Loucy (cell line): ENCODE measurements around the gene STYXL2.

Experiments
- H2AFZ ChIP-seq: fragments of 200-600 bp; sonication (generic); 2 replicates; pipeline ENCODE4 v1.6.0; 2016; ENCODE audit warnings: antibody characterized with exemption, mild to moderate bottlenecking, low read length, moderate library complexity
- H3F3A ChIP-seq: fragments of 200-600 bp; 2 replicates; pipeline ENCODE4 v1.6.0; 2016; ENCODE audit warnings: antibody characterized with exemption, low read depth, mild to moderate bottlenecking
- H3K27me3 ChIP-seq: fragments of 200-600 bp; sonication (generic); 2 replicates; pipeline ENCODE4 v1.6.1; 2014; ENCODE audit warnings: low read length, mild to moderate bottlenecking; ENCODE audit not compliant: insufficient read depth, poor library complexity, severe bottlenecking
- H3K36me3 ChIP-seq: fragments of 200-600 bp; sonication (generic); 2 replicates; pipeline ENCODE4 v1.6.1; 2016; ENCODE audit warnings: low read length; ENCODE audit not compliant: insufficient read depth
- H3K4me1 ChIP-seq: fragments of 200-600 bp; sonication (generic); 2 replicates; pipeline ENCODE4 v1.5.1; 2014; ENCODE audit warnings: low read length, mild to moderate bottlenecking; ENCODE audit not compliant: insufficient read depth, poor library complexity, severe bottlenecking
- H3K4me2 ChIP-seq: fragments of 200-600 bp; sonication (generic); 2 replicates; pipeline ENCODE4 v1.6.0; 2014; ENCODE audit warnings: antibody characterized with exemption, low read length, low read depth, mild to moderate bottlenecking; ENCODE audit not compliant: poor library complexity, severe bottlenecking
- H3K4me3 ChIP-seq: fragments of 200-600 bp; sonication (generic); 2 replicates; pipeline ENCODE4 v1.5.1; 2014; ENCODE audit warnings: low read length, mild to moderate bottlenecking, mixed read lengths; ENCODE audit not compliant: poor library complexity, severe bottlenecking
- H3K79me2 ChIP-seq: fragments of 200-600 bp; sonication (generic); 2 replicates; pipeline ENCODE4 v1.6.1; 2014; ENCODE audit warnings: low read length; ENCODE audit not compliant: insufficient read depth
- H3K9ac ChIP-seq: fragments of 200-600 bp; sonication (generic); 2 replicates; pipeline ENCODE4 v1.6.0; 2014; ENCODE audit warnings: mild to moderate bottlenecking, low read depth, low read length, moderate library complexity; ENCODE audit not compliant: poor library complexity, severe bottlenecking
- H3K9me2 ChIP-seq: fragments of 200-600 bp; sonication (generic); replicated peaks from 2 replicates; pipeline ENCODE4 v1.6.1; 2016; ENCODE audit warnings: low read depth, low read length, mixed read lengths
- H3K9me3 ChIP-seq: fragments of 200-600 bp; sonication (generic); 2 replicates; pipeline ENCODE4 v1.6.1; 2014; ENCODE audit warnings: mild to moderate bottlenecking, antibody characterized with exemption, low read length, low read depth; ENCODE audit not compliant: insufficient read depth
- H4K20me1 ChIP-seq: fragments of 200-600 bp; sonication (generic); 2 replicates; pipeline ENCODE4 v1.6.0; 2014; ENCODE audit warnings: antibody characterized with exemption, low read length, mild to moderate bottlenecking; ENCODE audit not compliant: insufficient read depth, poor library complexity, severe bottlenecking
- CTCF ChIP-seq: fragments of 200-600 bp; sonication (generic); conservative IDR thresholded peaks from 2 replicates; pipeline ENCODE4 v1.5.1; 2014; ENCODE audit warnings: mild to moderate bottlenecking, antibody characterized with exemption, low read length
- EZH2phosphoT487 ChIP-seq: fragments of 200-600 bp; IDR thresholded peaks from 2 replicates; pipeline ENCODE4 v1.6.1; 2018; ENCODE audit warnings: antibody characterized with exemption, mild to moderate bottlenecking, moderate library complexity, borderline replicate concordance

STYXL2 gene

GRCh38 chr1:167088746-167089417, 5.0 kb upstream of the STYXL2 start:
- Histone ChIP-seq H3K9me2 (no peaks in the 10 kb centered on the region), H3K4me2 (peak overlapping the region; percentile 96), H2AFZ (no peak overlapping the region), H3K9ac (peak overlapping the region; percentile 94), H4K20me1 (peaks cover 4% of the 10 kb centered on the region), H3K9me3 (no peaks in the 10 kb centered on the region), H3K27me3 (no peaks in the 10 kb centered on the region), H3K36me3 (no peaks in the 10 kb centered on the region), H3K79me2 (peaks cover 65% of the 10 kb centered on the region), H3K4me1 (peaks cover 82% of the 10 kb centered on the region), H3K4me3 (peak overlapping the region; percentile 80), H3F3A (peaks cover 8% of the 10 kb centered on the region)
- TF ChIP-seq CTCF (no peak), EZH2phosphoT487 (no peak)

GRCh38 chr1:167089939-167090313, 3.9 kb upstream of the STYXL2 start:
- peaks cover 55% of the 10 kb centered on the region for H3K79me2 ChIP-seq
- no peak for TF ChIP-seq EZH2phosphoT487
- no peak for TF ChIP-seq CTCF
- H2AFZ ChIP-seq: no peak overlapping the region
- peak overlapping the region; percentile 94 for H3K9ac ChIP-seq
- H3K9me3 ChIP-seq: no peaks in the 10 kb centered on the region
- H3K36me3 ChIP-seq: no peaks in the 10 kb centered on the region
- peaks cover 8% of the 10 kb centered on the region for H3F3A ChIP-seq
- H4K20me1 ChIP-seq: peaks cover 4% of the 10 kb centered on the region
- no peaks in the 10 kb centered on the region for H3K9me2 ChIP-seq
- no peaks in the 10 kb centered on the region for H3K27me3 ChIP-seq
- peak overlapping the region; percentile 80 for H3K4me3 ChIP-seq
- H3K4me1 ChIP-seq: peaks cover 82% of the 10 kb centered on the region
- peak overlapping the region; percentile 96 for H3K4me2 ChIP-seq

GRCh38 chr1:167090314-167090942, 3.4 kb upstream of the STYXL2 start, which contains the start of gene GPA33:
TSS of gene GPA33 (minus strand) at chr1:167090377. CDS start at chr1:167090287, 90 bp downstream.
- Histone ChIP-seq H3K4me1 (peaks cover 82% of the 10 kb centered on the region), H3K9me3 (no peaks in the 10 kb centered on the region), H4K20me1 (peaks cover 4% of the 10 kb centered on the region), H3K4me3 (peak within 1 kb of the TSS; percentile 80), H2AFZ (0 out of 2 replicates have a peak within 1 kb of the TSS, but pooled peaks have one; percentile 13), H3K36me3 (no peaks in the 10 kb centered on the region), H3F3A (peaks cover 8% of the 10 kb centered on the region), H3K79me2 (peaks cover 50% of the 10 kb centered on the region), H3K9ac (peak within 1 kb of the TSS; percentile 94), H3K4me2 (peak within 1 kb of the TSS; percentile 96), H3K9me2 (no peaks in the 10 kb centered on the region), H3K27me3 (no peaks in the 10 kb centered on the region)
- no peak for TF ChIP-seq EZH2phosphoT487
- no peak for TF ChIP-seq CTCF
